ENCODE results near the gene TRIP10.
"Not testable (repeated sequence)": the region's sequence is repeated elsewhere in the genome, so short reads cannot be mapped to it uniquely, and the experiment has no call there.

Gene TRIP10

GRCh38 chr19:6771648-6772027 is 32.2 kb downstream of the TRIP10 start:
- not testable (repeated sequence) for DNase-seq

- no peak for DNase-seq
Measured at GRCh38 chr19:6772028-6772865, 32.8 kb downstream of the TRIP10 start, which contains the start of gene VAV1. Gene VAV1 (plus strand): TSS chr19:6772708. CDS start chr19:6772808, 100 bp downstream.

GRCh38 chr19:6772866-6773322 is 33.4 kb downstream of the TRIP10 start:
- DNase-seq = no peak

- DNase-seq = no peak
Measured at GRCh38 chr19:6773323-6773931, 33.9 kb downstream of the TRIP10 start.

- DNase-seq = no peak
Measured at GRCh38 chr19:6774821-6775707, 35.6 kb downstream of the TRIP10 start.

- DNase-seq = not testable (repeated sequence)
Measured at GRCh38 chr19:6776045-6776444, 36.6 kb downstream of the TRIP10 start.

- DNase-seq = no peak
Measured at GRCh38 chr19:6776999-6777398, 37.5 kb downstream of the TRIP10 start.

GRCh38 chr19:6777434-6777833 is 38.0 kb downstream of the TRIP10 start:
- no peak for DNase-seq

GRCh38 chr19:6778386-6778785 is 38.9 kb downstream of the TRIP10 start:
- no peak for DNase-seq

GRCh38 chr19:6779206-6779605 is 39.7 kb downstream of the TRIP10 start:
- no peak for DNase-seq

GRCh38 chr19:6787393-6787792 is 47.9 kb downstream of the TRIP10 start:
- no peak for DNase-seq

GRCh38 chr19:6788896-6789295 is 49.4 kb downstream of the TRIP10 start:
- DNase-seq = no peak

GRCh38 chr19:6790194-6791128 is 51.0 kb downstream of the TRIP10 start:
- DNase-seq = no peak

- DNase-seq = no peak
Measured at GRCh38 chr19:6791237-6791636, 51.8 kb downstream of the TRIP10 start.

- no peak for DNase-seq
Measured at GRCh38 chr19:6793411-6793810, 53.9 kb downstream of the TRIP10 start.

GRCh38 chr19:6793973-6794372 is 54.5 kb downstream of the TRIP10 start:
- DNase-seq = no peak

- DNase-seq = no peak
Measured at GRCh38 chr19:6794686-6795431, 55.4 kb downstream of the TRIP10 start.

- DNase-seq = no peak
Measured at GRCh38 chr19:6796278-6796677, 56.8 kb downstream of the TRIP10 start.

- DNase-seq = no peak
Measured at GRCh38 chr19:6797646-6798045, 58.2 kb downstream of the TRIP10 start.

- not testable (repeated sequence) for DNase-seq
Measured at GRCh38 chr19:6800160-6800790, 60.8 kb downstream of the TRIP10 start.

- no peak for DNase-seq
Measured at GRCh38 chr19:6800991-6801484, 61.6 kb downstream of the TRIP10 start.

Measured in NCI-H1417 treated with DMSO at 0.1 percent for 48 hours (cell line).